Measurements from ENCODE around the gene GRAMD2B. TPM values are rescaled to one million over a fixed set of nuclear protein-coding genes. Genes with fewer than 3 reads are reported as not detected.
"Not testable (repeated sequence)": the region's sequence is repeated elsewhere in the genome, so short reads cannot be mapped to it uniquely, and the experiment has no call there.

Gene GRAMD2B
- polyA plus RNA-seq (2013, experiment 1 of 2; ENCODE audit: insufficient read length), result 13.3 TPM
- polyA plus RNA-seq (2013, experiment 2 of 2; ENCODE audit: insufficient read length), result 13.4 TPM

- DNase-seq, result peak; percentile 81
Measured at GRCh38 chr5:126422994-126423788, at the start of gene GRAMD2B. GRAMD2B (plus strand) TSS chr5:126423409; CDS start chr5:126423607, 198 bp downstream.

- DNase-seq, result no peak
Measured at GRCh38 chr5:126374109-126374416, 49.1 kb upstream of the GRAMD2B start.

GRCh38 chr5:126376443-126376842 lies 46.8 kb upstream of the GRAMD2B start:
- peak; percentile 28 for DNase-seq

GRCh38 chr5:126377424-126377823 lies 45.8 kb upstream of the GRAMD2B start:
- peak; percentile 61 for DNase-seq

GRCh38 chr5:126380316-126380715 lies 42.9 kb upstream of the GRAMD2B start:
- DNase-seq, result not testable (repeated sequence)

GRCh38 chr5:126383246-126383645 lies 40.0 kb upstream of the GRAMD2B start:
- DNase-seq, result no peak

GRCh38 chr5:126383776-126384175 lies 39.4 kb upstream of the GRAMD2B start:
- no peak for DNase-seq

GRCh38 chr5:126384985-126385384 lies 38.2 kb upstream of the GRAMD2B start:
- peak; percentile 91 for DNase-seq

GRCh38 chr5:126385524-126386502 lies 37.4 kb upstream of the GRAMD2B start:
- DNase-seq, result no peak

- no peak for DNase-seq
Measured at GRCh38 chr5:126389179-126389578, 34.0 kb upstream of the GRAMD2B start.

GRCh38 chr5:126390051-126390450 lies 33.2 kb upstream of the GRAMD2B start:
- DNase-seq, result no peak

GRCh38 chr5:126391386-126391785 lies 31.8 kb upstream of the GRAMD2B start:
- no peak for DNase-seq

- DNase-seq, result peak; percentile 28
Measured at GRCh38 chr5:126394211-126394788, 28.9 kb upstream of the GRAMD2B start.

GRCh38 chr5:126395198-126395597 lies 28.0 kb upstream of the GRAMD2B start:
- DNase-seq, result peak; percentile 58

- DNase-seq, result no peak
Measured at GRCh38 chr5:126395605-126396004, 27.6 kb upstream of the GRAMD2B start.

GRCh38 chr5:126396721-126397120 lies 26.5 kb upstream of the GRAMD2B start:
- DNase-seq, result not testable (repeated sequence)

GRCh38 chr5:126398791-126399190 lies 24.4 kb upstream of the GRAMD2B start:
- DNase-seq, result no peak

- DNase-seq, result no peak
Measured at GRCh38 chr5:126400621-126401251, 22.5 kb upstream of the GRAMD2B start.

- no peak for DNase-seq
Measured at GRCh38 chr5:126402621-126403555, 20.3 kb upstream of the GRAMD2B start.

- DNase-seq, result peak; percentile 79
Measured at GRCh38 chr5:126403876-126404275, 19.3 kb upstream of the GRAMD2B start.

GRCh38 chr5:126410623-126411022 lies 12.6 kb upstream of the GRAMD2B start:
- DNase-seq, result no peak

Measured in fibroblast of skin of abdomen (primary cell).